Endothelial cell of umbilical vein (primary cell): ENCODE data around the gene AARS2. TPM values are rescaled to one million over a fixed set of nuclear protein-coding genes. Genes with fewer than 3 reads are reported as not detected.

Experiments used
- BruUV-seq: library from RNA; stranded (reverse); fragments of 400-500 nt; replicated peaks from 2 replicates; lab custom pipeline; 2021; lab: Mats Ljungman, UMichigan
- CTCF ChIA-PET: fragments of 300-600, 350-600 bp; sonication (Branson Sonifier 250); formaldehyde crosslinking; loops from one replicate; lab custom pipeline; 2021; ENCODE audit warnings: antibody characterized with exemption, inconsistent platforms; lab: Charles Lee
- POLR2A ChIA-PET: fragments of 300-600, 350-600 bp; sonication (Branson Sonifier 250); formaldehyde crosslinking; loops from one replicate; lab custom pipeline; 2021; ENCODE audit warnings: antibody characterized with exemption, inconsistent platforms; lab: Charles Lee
- DNase-seq: peaks from one replicate; pipeline ENCODE4 v3.0.0-alpha.2; 2011; ENCODE audit warnings: low read depth, low spot score
- FAIRE-seq: peaks from 2 replicates; lab custom pipeline; 2011; peaks lifted over from hg19 to GRCh38; lab: Jason Lieb, UNC
- H2AFZ ChIP-seq: 2 replicates; pipeline ENCODE4 v1.6.0; 2012; ENCODE audit warnings: low read depth, low read length, control low read depth, inconsistent platforms
- H3K27ac ChIP-seq: 2 replicates; pipeline ENCODE4 v1.5.1; 2011; ENCODE audit warnings: low read depth, mild to moderate bottlenecking, control low read depth, low read length, moderate library complexity; ENCODE audit not compliant: insufficient read depth
- H3K27me3 ChIP-seq, 2 experiments: 2 replicates each; pipeline versions ENCODE4 v1.6.0 to v1.6.1; 2011; ENCODE audit warnings: low read length in 2 of 2, mixed read lengths in 1 of 2; ENCODE audit not compliant: control insufficient read depth in 2 of 2, insufficient read depth in 2 of 2
- H3K36me3 ChIP-seq, 2 experiments: 2 replicates in 1 of 2; 3 replicates in 1 of 2; pipeline ENCODE4 v1.5.1; 2011; ENCODE audit warnings: low read length in 2 of 2, mild to moderate bottlenecking in 1 of 2, moderate library complexity in 1 of 2; ENCODE audit not compliant: control insufficient read depth in 2 of 2, insufficient read depth in 2 of 2; ENCODE audit errors: extremely low read depth in 1 of 2
- H3K4me1 ChIP-seq: 3 replicates; pipeline ENCODE4 v1.5.1; 2011; ENCODE audit warnings: mild to moderate bottlenecking, low read length; ENCODE audit not compliant: control insufficient read depth, insufficient read depth; ENCODE audit errors: extremely low read depth
- H3K4me2 ChIP-seq: 2 replicates; pipeline ENCODE4 v1.6.1; 2011; ENCODE audit warnings: low read length, control low read depth, mixed read lengths; ENCODE audit not compliant: insufficient read depth
- H3K4me3 ChIP-seq, 3 experiments: fragments of 200-600 bp in 1 of 3; sonication (generic), shearing (Covaris generic) in 1 of 3; replicated peaks in 1 of 3; 2 replicates each; pipeline ENCODE4 v1.5.1; 2011 to 2016; ENCODE audit warnings: control low read depth in 3 of 3, low read length in 3 of 3, mild to moderate bottlenecking in 2 of 3, inconsistent platforms in 1 of 3, low read depth in 1 of 3, moderate library complexity in 1 of 3; ENCODE audit not compliant: insufficient read depth in 1 of 3
- H3K79me2 ChIP-seq: 2 replicates; pipeline ENCODE4 v1.6.0; 2012; ENCODE audit warnings: low read length, inconsistent platforms; ENCODE audit not compliant: control insufficient read depth, insufficient read depth
- H3K9ac ChIP-seq: replicated peaks from 2 replicates; pipeline ENCODE3; 2011; ENCODE audit warnings: low read length, control low read depth; ENCODE audit not compliant: insufficient read depth; ENCODE audit errors: extremely low read depth
- H3K9me1 ChIP-seq: replicated peaks from 3 replicates; pipeline ENCODE4 v1.6.0; 2011; ENCODE audit warnings: mild to moderate bottlenecking, low read length; ENCODE audit not compliant: control insufficient read depth, insufficient read depth; ENCODE audit errors: extremely low read depth
- H3K9me3 ChIP-seq: replicated peaks from 2 replicates; pipeline ENCODE4 v1.5.1; 2012; ENCODE audit warnings: low read length, inconsistent platforms; ENCODE audit not compliant: control insufficient read depth, insufficient read depth
- H4K20me1 ChIP-seq: replicated peaks from 2 replicates; pipeline ENCODE3; 2011; ENCODE audit warnings: mild to moderate bottlenecking, low read length; ENCODE audit not compliant: control insufficient read depth, insufficient read depth; ENCODE audit errors: extremely low read depth
- CTCF ChIP-seq, 2 donors: IDR thresholded peaks; 1 replicate in 1 of 2; 2 replicates in 1 of 2; pipeline ENCODE4 v1.5.1; 2011; ENCODE audit warnings: low read length in 2 of 2, mild to moderate bottlenecking in 2 of 2, moderate library complexity in 2 of 2, control low read depth in 1 of 2, inconsistent platforms in 1 of 2, low read depth in 1 of 2; ENCODE audit not compliant: insufficient read depth in 1 of 2; ENCODE audit errors: extremely low read depth in 1 of 2
- EZH2 ChIP-seq: IDR thresholded peaks from 2 replicates; pipeline ENCODE4 v1.6.1; 2012; ENCODE audit warnings: borderline replicate concordance, low read depth, mild to moderate bottlenecking, moderate library complexity, low read length, inconsistent platforms; ENCODE audit not compliant: severe bottlenecking
- FOS ChIP-seq: IDR thresholded peaks from 2 replicates; pipeline ENCODE4 v1.6.1; 2011; ENCODE audit warnings: mild to moderate bottlenecking, low read length, moderate library complexity, borderline replicate concordance; ENCODE audit not compliant: insufficient read depth
- GATA2 ChIP-seq: IDR thresholded peaks from 2 replicates; pipeline ENCODE4 v1.7.0; 2011; ENCODE audit warnings: low read depth, mild to moderate bottlenecking, moderate library complexity, mixed read lengths, low read length; ENCODE audit not compliant: insufficient read length, insufficient read depth
- JUN ChIP-seq: IDR thresholded peaks from 2 replicates; pipeline ENCODE4 v1.6.1; 2011; ENCODE audit warnings: borderline replicate concordance, low read depth; ENCODE audit not compliant: insufficient read length, insufficient read depth
- MAX ChIP-seq: IDR thresholded peaks from 2 replicates; pipeline ENCODE4 v1.6.1; 2011; ENCODE audit not compliant: insufficient read depth, insufficient read length
- MYC ChIP-seq: IDR thresholded peaks from one replicate; pipeline ENCODE4 v1.6.1; 2011; ENCODE audit warnings: mild to moderate bottlenecking, low read depth, low read length
- POLR2A ChIP-seq: IDR thresholded peaks from 2 replicates; pipeline ENCODE4 v1.6.1; 2012; ENCODE audit warnings: low read depth, mild to moderate bottlenecking, control low read depth, low read length
- POLR2AphosphoS5 ChIP-seq: IDR thresholded peaks from 2 replicates; pipeline ENCODE4 v1.6.1; 2012; ENCODE audit warnings: low read depth, mild to moderate bottlenecking, control low read depth, low read length, moderate library complexity; ENCODE audit not compliant: insufficient read depth
- dilution Hi-C: fragments of 300-500 bp; cut with MboI; formaldehyde crosslinking; loops from one replicate; pipeline ENCODE4 v1.15.0; 2019; ENCODE audit warnings: low sequenced_read_pairs; ENCODE audit not compliant: extremely low pct_ligation_motif_present
- intact Hi-C: fragments of 100-400 bp; cut with micrococcal nuclease; formaldehyde crosslinking; loops from one replicate; pipeline ENCODE4 v1.10.0; 2022
- polyA plus RNA-seq, 4 experiments: library from polyadenylated mRNA; depleted of rRNA in 3 of 4; stranded (reverse) in 3 of 4; unstranded in 1 of 4; fragments of >200 nt; gene quantifications; 2 replicates each; pipeline versions ENCODE4 v1.2.1 to v1.2.3, GENCODE V29; 2011 to 2012; ENCODE audit warnings: missing spikeins in 1 of 4
- total RNA-seq: library from RNA; stranded (reverse); gene quantifications from 2 replicates; pipeline ENCODE4 v1.2.3, GENCODE V29; 2021

AARS2 gene
- total and polyA plus RNA-seq, 2 donors (not counting 3 experiments of a cell fraction or from before 2014, with no cell fraction given): 8.3 to 17.9 TPM

- no peak for DNase-seq
- Histone ChIP-seq H3K9me3 (no peaks in the 10 kb centered on the region), H2AFZ (no peak overlapping the region), H3K36me3 (peaks cover 10 to 36% of the 10 kb centered on the region in 2 experiments), H3K9me1 (no peaks in the 10 kb centered on the region), H3K27me3 (no peaks in the 10 kb centered on the region), H4K20me1 (no peaks in the 10 kb centered on the region), H3K27ac (no peak overlapping the region), H3K79me2 (peaks cover 36% of the 10 kb centered on the region), H3K4me1 (peaks cover 32% of the 10 kb centered on the region), H3K4me3 (no peak overlapping the region), H3K9ac (no peak overlapping the region), H3K4me2 (no peak overlapping the region)
- no peak for FAIRE-seq
- CTCF ChIA-PET: no interaction called here
- intact Hi-C loops (no loop called here), dilution Hi-C loops (no loop called here)
- no TSS peak for BruUV-seq
- POLR2A ChIA-PET: no interaction called here
- TF ChIP-seq CTCF (IDR thresholded peaks at IDR 0.05; ENCODE audit: extremely low read depth in 1 of 2, insufficient read depth in 1 of 2, low read depth in 1 of 2, low read length in 2 of 2) (no peak), POLR2A (no peak), GATA2 (no peak), FOS (no peak), MAX (no peak), MYC (no peak), EZH2 (no peak), JUN (no peak), POLR2AphosphoS5 (no peak)
Measured at GRCh38 chr6:44258921-44259320, 54.2 kb downstream of the AARS2 start.
